DOHH2 (cell line): ENCODE data around the gene RCAN2.

Source experiments
- EZH2phosphoT487 ChIP-seq: fragments of 200-600 bp; sonication (generic); IDR thresholded peaks from 2 replicates; pipeline ENCODE4 v1.6.1; 2017; ENCODE audit warnings: borderline replicate concordance, mild to moderate bottlenecking, antibody characterized with exemption, low read length, moderate library complexity, mixed read lengths
- TF ChIP-seq, protein P1 (sequence below): fragments of 200-600 bp; sonication (generic); IDR thresholded peaks from one replicate; pipeline ENCODE4 v1.5.1; 2014; ENCODE audit warnings: antibody characterized with exemption, mild to moderate bottlenecking, low read depth, low read length; ENCODE audit not compliant: poor library complexity, severe bottlenecking

DNA sequence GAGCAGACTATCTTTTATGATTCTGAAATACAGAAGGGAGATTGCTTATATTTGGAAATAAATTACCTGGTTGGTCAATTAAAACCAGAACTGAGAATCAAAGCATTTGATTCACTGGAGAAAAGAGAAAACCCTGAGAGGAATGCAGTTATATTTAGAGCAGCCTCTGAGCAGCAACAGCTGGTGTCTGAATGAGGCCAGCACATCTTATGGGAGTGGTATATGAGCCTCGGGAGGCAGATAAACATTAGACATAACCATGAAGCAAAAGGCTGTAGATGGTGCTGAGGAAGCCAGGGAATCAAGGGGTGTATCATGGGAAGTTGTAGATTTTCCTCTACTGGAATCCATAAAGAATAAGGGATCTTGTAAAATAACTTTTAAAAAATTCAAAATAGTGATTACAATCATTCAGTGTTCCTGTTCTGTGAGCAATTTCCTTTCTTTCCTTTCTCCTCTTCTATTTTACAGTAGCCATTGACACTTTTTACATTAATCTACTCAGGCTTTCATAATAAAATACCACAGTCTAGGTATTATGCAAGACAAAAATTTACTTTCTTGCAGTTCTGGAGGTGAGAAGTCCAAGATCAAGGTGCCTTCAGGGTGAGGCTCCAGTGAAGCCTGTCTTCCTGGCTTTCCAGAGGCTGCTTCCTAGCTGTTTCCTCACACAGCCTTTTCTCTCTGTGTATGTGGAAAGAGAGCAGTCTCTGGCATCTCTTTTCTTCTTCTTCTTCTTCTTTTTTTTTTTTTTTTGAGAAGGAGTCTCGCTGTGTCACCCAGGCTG, 287.7 kb downstream of the RCAN2 start:
- TF ChIP-seq, protein P1, sequence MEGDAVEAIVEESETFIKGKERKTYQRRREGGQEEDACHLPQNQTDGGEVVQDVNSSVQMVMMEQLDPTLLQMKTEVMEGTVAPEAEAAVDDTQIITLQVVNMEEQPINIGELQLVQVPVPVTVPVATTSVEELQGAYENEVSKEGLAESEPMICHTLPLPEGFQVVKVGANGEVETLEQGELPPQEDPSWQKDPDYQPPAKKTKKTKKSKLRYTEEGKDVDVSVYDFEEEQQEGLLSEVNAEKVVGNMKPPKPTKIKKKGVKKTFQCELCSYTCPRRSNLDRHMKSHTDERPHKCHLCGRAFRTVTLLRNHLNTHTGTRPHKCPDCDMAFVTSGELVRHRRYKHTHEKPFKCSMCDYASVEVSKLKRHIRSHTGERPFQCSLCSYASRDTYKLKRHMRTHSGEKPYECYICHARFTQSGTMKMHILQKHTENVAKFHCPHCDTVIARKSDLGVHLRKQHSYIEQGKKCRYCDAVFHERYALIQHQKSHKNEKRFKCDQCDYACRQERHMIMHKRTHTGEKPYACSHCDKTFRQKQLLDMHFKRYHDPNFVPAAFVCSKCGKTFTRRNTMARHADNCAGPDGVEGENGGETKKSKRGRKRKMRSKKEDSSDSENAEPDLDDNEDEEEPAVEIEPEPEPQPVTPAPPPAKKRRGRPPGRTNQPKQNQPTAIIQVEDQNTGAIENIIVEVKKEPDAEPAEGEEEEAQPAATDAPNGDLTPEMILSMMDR, result no peak
- TF ChIP-seq EZH2phosphoT487, result no peak
